Stimulated activated CD8-positive, alpha-beta memory T cell treated with anti-CD3 and anti-CD28 coated beads, Interleukin-7, amount 100 ng/mL, for 4 hours (primary cell): ENCODE data around the gene CAMK4.

Experiments
- DNase-seq, 2 donors: peaks; one replicate each; pipeline ENCODE4 v3.0.0-alpha.2; 2020; ENCODE audit warnings: low read depth in 2 of 2

Gene CAMK4

GRCh38 chr5:111223787-111224560 lies at the start of gene CAMK4:
TSS of gene CAMK4 (plus strand) at chr5:111224384. CDS start at chr5:111224484, 100 bp downstream.
- DNase-seq: peak; percentile 51 to 77

GRCh38 chr5:111183064-111183463 lies 41.1 kb upstream of the CAMK4 start:
- no peak for DNase-seq

- DNase-seq: no peak
Measured at GRCh38 chr5:111187079-111187478, 37.1 kb upstream of the CAMK4 start.

GRCh38 chr5:111194053-111194452 lies 30.1 kb upstream of the CAMK4 start:
- DNase-seq: no peak

GRCh38 chr5:111194925-111195324 lies 29.3 kb upstream of the CAMK4 start:
- DNase-seq: no peak

- DNase-seq: no peak
Measured at GRCh38 chr5:111197523-111197922, 26.7 kb upstream of the CAMK4 start.

- no peak for DNase-seq
Measured at GRCh38 chr5:111198281-111198966, 25.8 kb upstream of the CAMK4 start.

GRCh38 chr5:111200828-111201227 lies 23.4 kb upstream of the CAMK4 start:
- no peak for DNase-seq

- no peak for DNase-seq
Measured at GRCh38 chr5:111201705-111202104, 22.5 kb upstream of the CAMK4 start.

- no peak for DNase-seq
Measured at GRCh38 chr5:111211341-111211740, 12.8 kb upstream of the CAMK4 start.

- no peak for DNase-seq
Measured at GRCh38 chr5:111214052-111214742, 10.0 kb upstream of the CAMK4 start.

- no peak for DNase-seq
Measured at GRCh38 chr5:111215971-111216370, 8.2 kb upstream of the CAMK4 start.

GRCh38 chr5:111221139-111221538 lies 3.0 kb upstream of the CAMK4 start:
- no peak for DNase-seq

- DNase-seq: no peak
Measured at GRCh38 chr5:111223101-111223786, 940 bp upstream of the CAMK4 start.

GRCh38 chr5:111224561-111225345 lies 569 bp downstream of the CAMK4 start:
- no peak for DNase-seq

- no peak for DNase-seq
Measured at GRCh38 chr5:111225926-111226325, 1.7 kb downstream of the CAMK4 start.

GRCh38 chr5:111226556-111226955 lies 2.4 kb downstream of the CAMK4 start:
- DNase-seq: no peak

- no peak for DNase-seq
Measured at GRCh38 chr5:111227226-111227782, 3.1 kb downstream of the CAMK4 start.

- peak in 1 of 2 donors; percentile 19 for DNase-seq
Measured at GRCh38 chr5:111227801-111228200, 3.6 kb downstream of the CAMK4 start.

GRCh38 chr5:111228520-111229220 lies 4.5 kb downstream of the CAMK4 start:
- no peak for DNase-seq
